Measurements from ENCODE around the gene MIGA1. TPM values are rescaled to one million over a fixed set of nuclear protein-coding genes. Genes with fewer than 3 reads are reported as not detected.
A peak's percentile ranks its signal among the peaks of the same experiment; 100 is the strongest.

MIGA1 gene
- total and polyA plus RNA-seq, 2 of the 13 experiments (the other 11 are each of a cell fraction or from before 2014, with no cell fraction given) = 3.8 to 6.6 TPM

- 0 out of 2 replicates have a peak, but pooled peaks have one; percentile 26 for TF ChIP-seq ZNF142 (CRISPR knock-in tag; IDR thresholded peaks at IDR 0.05)
- TF ChIP-seq BORCS8-MEF2B (CRISPR knock-in tag; IDR thresholded peaks at IDR 0.05) = peak; percentile 70; the same call in 1 of the 2 replicates
- peak; percentile 61 for TF ChIP-seq RXRA (CRISPR knock-in tag; IDR thresholded peaks at IDR 0.05)
- TF ChIP-seq TBL1XR1 (IDR thresholded peaks at IDR 0.05; ENCODE audit: borderline replicate concordance, low read length, partially characterized antibody) = no peak
- TF ChIP-seq ATM (IDR thresholded peaks at IDR 0.05; ENCODE audit: borderline replicate concordance) = no peak
- TF ChIP-seq MXI1 (IDR thresholded peaks at IDR 0.05; ENCODE audit: borderline replicate concordance, low read depth, low read length) = peak; percentile 72; the same call in 1 of the 3 replicates
- no peak; the same call in 1 of the 2 replicates for TF ChIP-seq HMGXB3 (CRISPR knock-in tag; IDR thresholded peaks at IDR 0.05; ENCODE audit: borderline replicate concordance)
- peak; percentile 21; the same call in 1 of the 2 replicates for TF ChIP-seq BRF2 (CRISPR knock-in tag; IDR thresholded peaks at IDR 0.05)
- TF ChIP-seq ZNF891 (CRISPR knock-in tag; IDR thresholded peaks at IDR 0.05) = peak; percentile 71
- TF ChIP-seq XBP1 (CRISPR knock-in tag; IDR thresholded peaks at IDR 0.05) = no peak
- TF ChIP-seq POLR2G (IDR thresholded peaks at IDR 0.05; ENCODE audit: low read depth, low read length) = peak; percentile 67
- TF ChIP-seq ISX (CRISPR knock-in tag; conservative IDR thresholded peaks at IDR 0.05) = no peak
- peak; percentile 68; the same call in 1 of the 2 replicates for TF ChIP-seq ZGPAT (CRISPR knock-in tag; IDR thresholded peaks at IDR 0.05)
- no peak for TF ChIP-seq TCF12 (IDR thresholded peaks at IDR 0.05)
- TF ChIP-seq TCF12 (CRISPR knock-in tag; IDR thresholded peaks at IDR 0.05) = no peak
Measured at GRCh38 chr1:77779529-77780281, at the start of gene MIGA1 (continued).

All from HepG2 (cell line).